ENCODE data around the gene POSTN.

DNA sequence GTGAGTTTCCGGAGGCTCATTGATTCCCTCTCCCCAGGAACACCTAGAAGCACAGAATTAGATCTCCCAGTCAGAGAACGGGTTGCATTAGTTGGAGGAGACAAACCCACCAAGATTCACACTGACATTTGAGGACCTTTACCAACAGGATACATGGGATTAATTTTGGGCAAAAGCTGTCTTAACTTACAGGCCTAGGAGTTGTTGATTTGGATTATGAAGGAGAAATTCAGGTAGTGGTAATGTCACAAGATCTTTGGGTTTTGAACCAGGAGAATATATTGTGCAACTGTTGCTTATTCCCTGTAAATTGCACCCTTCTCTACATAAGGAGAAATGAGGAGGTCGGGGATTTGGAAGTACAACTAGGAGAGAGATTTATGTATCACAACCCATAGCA, 38.0 kb downstream of the POSTN start:
- TF ChIP-seq, protein P1, sequence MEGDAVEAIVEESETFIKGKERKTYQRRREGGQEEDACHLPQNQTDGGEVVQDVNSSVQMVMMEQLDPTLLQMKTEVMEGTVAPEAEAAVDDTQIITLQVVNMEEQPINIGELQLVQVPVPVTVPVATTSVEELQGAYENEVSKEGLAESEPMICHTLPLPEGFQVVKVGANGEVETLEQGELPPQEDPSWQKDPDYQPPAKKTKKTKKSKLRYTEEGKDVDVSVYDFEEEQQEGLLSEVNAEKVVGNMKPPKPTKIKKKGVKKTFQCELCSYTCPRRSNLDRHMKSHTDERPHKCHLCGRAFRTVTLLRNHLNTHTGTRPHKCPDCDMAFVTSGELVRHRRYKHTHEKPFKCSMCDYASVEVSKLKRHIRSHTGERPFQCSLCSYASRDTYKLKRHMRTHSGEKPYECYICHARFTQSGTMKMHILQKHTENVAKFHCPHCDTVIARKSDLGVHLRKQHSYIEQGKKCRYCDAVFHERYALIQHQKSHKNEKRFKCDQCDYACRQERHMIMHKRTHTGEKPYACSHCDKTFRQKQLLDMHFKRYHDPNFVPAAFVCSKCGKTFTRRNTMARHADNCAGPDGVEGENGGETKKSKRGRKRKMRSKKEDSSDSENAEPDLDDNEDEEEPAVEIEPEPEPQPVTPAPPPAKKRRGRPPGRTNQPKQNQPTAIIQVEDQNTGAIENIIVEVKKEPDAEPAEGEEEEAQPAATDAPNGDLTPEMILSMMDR (IDR thresholded peaks at IDR 0.05): no peak
- no peak for TF ChIP-seq POLR2AphosphoS5 (IDR thresholded peaks at IDR 0.05)
